PFSK-1 (cell line): ENCODE measurements around the gene HSPB1.

Source experiments
- FOXP2 ChIP-seq: optimal IDR thresholded peaks from 2 replicates; pipeline ENCODE3; 2011; ENCODE audit warnings: borderline replicate concordance, control low read depth, inconsistent platforms; ENCODE audit not compliant: insufficient read depth; ENCODE audit errors: extremely low read length, extremely low read depth
- POLR2AphosphoS5 ChIP-seq: IDR thresholded peaks from 2 replicates; pipeline ENCODE4 v1.6.1; 2012; ENCODE audit warnings: low read depth, mild to moderate bottlenecking, control low read depth, low read length, moderate library complexity
- REST ChIP-seq, 2 experiments: IDR thresholded peaks; 2 replicates each; pipeline versions ENCODE4 v1.6.1 to v1.8.0; 2011 to 2012; ENCODE audit warnings: low read depth in 2 of 2, low read length in 2 of 2, control low read depth in 1 of 2, inconsistent platforms in 1 of 2, mild to moderate bottlenecking in 1 of 2, moderate library complexity in 1 of 2; ENCODE audit not compliant: insufficient read depth in 1 of 2
- SIN3A ChIP-seq: IDR thresholded peaks from 2 replicates; pipeline ENCODE4 v1.6.1; 2012; ENCODE audit warnings: mild to moderate bottlenecking, low read length, moderate library complexity, borderline replicate concordance; ENCODE audit not compliant: insufficient read depth
- TAF1 ChIP-seq: IDR thresholded peaks from 2 replicates; pipeline ENCODE4 v1.6.1; 2012; ENCODE audit warnings: low read length, control low read depth, borderline replicate concordance; ENCODE audit not compliant: insufficient read depth

- TF ChIP-seq REST (IDR thresholded peaks at IDR 0.05; ENCODE audit: insufficient read depth in 1 of 2, low read depth in 2 of 2, low read length in 2 of 2), result no peak
- no peak for TF ChIP-seq POLR2AphosphoS5
- TF ChIP-seq SIN3A, result no peak
- no peak for TF ChIP-seq FOXP2
- no peak for TF ChIP-seq TAF1
Observed at GRCh38 chr7:76265299-76265698, 37.2 kb upstream of the HSPB1 start.
